GM23338 (cell line): ENCODE measurements around the gene TNFAIP3. TPM values are rescaled to one million over a fixed set of nuclear protein-coding genes. Genes with fewer than 3 reads are reported as not detected.

Experiments used
- ATAC-seq: fragments of 200-7000 bp; cut with Tn5 transposase; 3 replicates; pipeline ENCODE4 v1.9.1; 2020
- DNase-seq: peaks from one replicate; pipeline ENCODE4 v3.0.0-alpha.2; 2015; ENCODE audit warnings: low spot score
- H2AFZ ChIP-seq: fragments of 200-600 bp; sonication (generic); 2 replicates; pipeline ENCODE4 v1.8.0; 2016; ENCODE audit warnings: antibody characterized with exemption, mild to moderate bottlenecking, moderate library complexity
- H3F3A ChIP-seq: fragments of 200-600 bp; sonication (generic); replicated peaks from 2 replicates; pipeline ENCODE4 v1.8.0; 2017; ENCODE audit warnings: antibody characterized with exemption, mixed run types, low read depth
- H3K27ac ChIP-seq: fragments of 200-600 bp; sonication (generic); 2 replicates; pipeline ENCODE4 v1.6.1; 2016; ENCODE audit warnings: low read depth
- H3K27me3 ChIP-seq: fragments of 200-600 bp; sonication (generic); 2 replicates; pipeline ENCODE4 v1.8.0; 2016; ENCODE audit warnings: mild to moderate bottlenecking, mixed run types, moderate library complexity; ENCODE audit not compliant: insufficient read depth
- H3K36me3 ChIP-seq: fragments of 200-600 bp; sonication (generic); 2 replicates; pipeline ENCODE4 v1.8.0; 2016; ENCODE audit warnings: mild to moderate bottlenecking; ENCODE audit not compliant: insufficient read depth
- H3K4me1 ChIP-seq: fragments of 200-600 bp; sonication (generic); 2 replicates; pipeline ENCODE4 v1.8.0; 2016; ENCODE audit warnings: mild to moderate bottlenecking, moderate library complexity; ENCODE audit not compliant: insufficient read depth
- H3K4me2 ChIP-seq: fragments of 200-600 bp; sonication (generic); 2 replicates; pipeline ENCODE4 v1.7.1; 2017; ENCODE audit warnings: mixed run types
- H3K4me3 ChIP-seq: fragments of 200-600 bp; sonication (generic); 2 replicates; pipeline ENCODE4 v1.6.1; 2016; ENCODE audit warnings: mixed run types
- H3K79me2 ChIP-seq: fragments of 200-600 bp; sonication (generic); replicated peaks from 2 replicates; pipeline ENCODE4 v1.8.0; 2017; ENCODE audit warnings: mild to moderate bottlenecking; ENCODE audit not compliant: insufficient read depth
- H3K9me2 ChIP-seq: fragments of 200-600 bp; sonication (generic); 2 replicates; pipeline ENCODE4 v1.8.0; 2017; ENCODE audit not compliant: insufficient read depth
- H4K20me1 ChIP-seq: fragments of 200-600 bp; sonication (generic); replicated peaks from 2 replicates; pipeline ENCODE4 v1.8.0; 2017; ENCODE audit warnings: mild to moderate bottlenecking; ENCODE audit not compliant: insufficient read depth
- H3K27ac Mint-ChIP-seq: 2 replicates; pipeline ENCODE4 v1.8.0; 2020; ENCODE audit warnings: inconsistent platforms, mild to moderate bottlenecking, moderate library complexity, mixed read lengths
- H3K27me3 Mint-ChIP-seq: 3 replicates; pipeline ENCODE4 v1.8.0; 2022; ENCODE audit warnings: low read depth, mild to moderate bottlenecking, moderate library complexity, mixed read lengths, inconsistent platforms; ENCODE audit not compliant: insufficient read depth, poor library complexity
- H3K36me3 Mint-ChIP-seq: 3 replicates; pipeline ENCODE4 v1.8.0; 2021; ENCODE audit warnings: low read depth, mild to moderate bottlenecking, inconsistent platforms, moderate library complexity, mixed read lengths
- H3K4me1 Mint-ChIP-seq: 3 replicates; pipeline ENCODE4 v1.8.0; 2020; ENCODE audit warnings: mild to moderate bottlenecking, inconsistent platforms, mixed read lengths
- H3K4me3 Mint-ChIP-seq: 3 replicates; pipeline ENCODE4 v1.8.0; 2021; ENCODE audit warnings: moderate library complexity, mild to moderate bottlenecking, inconsistent platforms, mixed read lengths
- H3K9me3 Mint-ChIP-seq: 3 replicates; pipeline ENCODE4 v1.8.0; 2020; ENCODE audit warnings: moderate library complexity, mild to moderate bottlenecking, inconsistent platforms, mixed read lengths
- EZH2 ChIP-seq: fragments of 200-600 bp; sonication (generic); IDR thresholded peaks from one replicate; pipeline ENCODE4 v1.8.0; 2017; ENCODE audit warnings: antibody characterized with exemption, mild to moderate bottlenecking, low read depth; ENCODE audit not compliant: unreplicated experiment
- EZH2phosphoT487 ChIP-seq: fragments of 200-600 bp; sonication (generic); IDR thresholded peaks from one replicate; pipeline ENCODE4 v1.8.1; 2018; ENCODE audit warnings: antibody characterized with exemption; ENCODE audit not compliant: unreplicated experiment
- JUNB ChIP-seq: IDR thresholded peaks from one replicate; pipeline ENCODE4 v1.6.1; 2016; ENCODE audit warnings: antibody characterized with exemption; ENCODE audit not compliant: unreplicated experiment
- STAT1 ChIP-seq: IDR thresholded peaks from one replicate; pipeline ENCODE4 v1.6.1; 2016; ENCODE audit warnings: antibody characterized with exemption; ENCODE audit not compliant: unreplicated experiment
- ZNF114 ChIP-seq: fragments of 250-450 bp; sonication (Bioruptor Pico); IDR thresholded peaks from 2 replicates; pipeline ENCODE4 v1.5.0; 2020; ENCODE audit warnings: mild to moderate bottlenecking, moderate library complexity
- ZNF331 ChIP-seq: fragments of 250-450 bp; sonication (Bioruptor Pico); IDR thresholded peaks from 2 replicates; pipeline ENCODE4 v1.5.0; 2020; ENCODE audit warnings: low read depth, mild to moderate bottlenecking, moderate library complexity
- polyA plus RNA-seq: library from polyadenylated mRNA; unstranded; fragments of >200 nt; fragmentation: Nextera tagmentation; extraction: Ambion mirVana; gene quantifications from 2 replicates; pipeline ENCODE4 v1.2.1, GENCODE V29; 2016
- total RNA-seq: library from RNA; depleted of rRNA; stranded (reverse); fragments of >200 nt; shearing (Covaris generic); gene quantifications from 2 replicates; pipeline ENCODE4 v1.2.3, GENCODE V29; 2014
- TF ChIP-seq, protein P1 (sequence below): fragments of 250-450 bp; sonication (Bioruptor Pico); IDR thresholded peaks from 2 replicates; pipeline ENCODE4 v1.5.0; 2020; ENCODE audit warnings: mild to moderate bottlenecking, moderate library complexity
- TF ChIP-seq, protein P2 (sequence below): IDR thresholded peaks from 2 replicates; pipeline ENCODE4 v1.6.1; 2016; ENCODE audit warnings: antibody characterized with exemption

Gene TNFAIP3
- total and polyA plus RNA-seq, 2 experiments from 2014 or later = 2.1 to 2.3 TPM

DNA sequence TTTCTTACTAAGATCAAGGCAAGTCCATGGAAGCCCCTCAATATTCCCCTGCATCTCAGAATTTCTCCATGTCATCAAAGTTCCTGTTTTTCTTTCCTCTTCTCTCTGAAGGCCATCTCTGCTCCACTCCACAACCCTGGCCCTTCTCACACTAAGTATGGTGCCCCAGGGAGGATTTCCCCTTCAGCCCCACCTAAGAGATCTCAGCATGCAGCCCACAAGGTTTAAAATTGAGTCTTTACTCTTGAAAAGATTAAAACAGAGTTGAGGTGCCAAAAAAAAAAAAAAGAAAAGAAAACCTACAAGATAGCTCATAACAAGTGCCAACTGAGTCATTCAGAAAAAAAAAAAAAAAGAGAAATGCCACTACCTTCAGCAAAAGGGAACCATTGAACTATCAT lies 36.5 kb upstream of the TNFAIP3 start:
- H2AFZ ChIP-seq = no peak overlapping the region
- H3K27me3 ChIP-seq = no peaks in the 10 kb centered on the region
- TF ChIP-seq EZH2 (no peak), EZH2phosphoT487 (no peak), STAT1 (no peak), ZNF114 (CRISPR knock-in tag) (no peak), ZNF331 (CRISPR knock-in tag) (no peak), JUNB (no peak)
- TF ChIP-seq, protein P1, sequence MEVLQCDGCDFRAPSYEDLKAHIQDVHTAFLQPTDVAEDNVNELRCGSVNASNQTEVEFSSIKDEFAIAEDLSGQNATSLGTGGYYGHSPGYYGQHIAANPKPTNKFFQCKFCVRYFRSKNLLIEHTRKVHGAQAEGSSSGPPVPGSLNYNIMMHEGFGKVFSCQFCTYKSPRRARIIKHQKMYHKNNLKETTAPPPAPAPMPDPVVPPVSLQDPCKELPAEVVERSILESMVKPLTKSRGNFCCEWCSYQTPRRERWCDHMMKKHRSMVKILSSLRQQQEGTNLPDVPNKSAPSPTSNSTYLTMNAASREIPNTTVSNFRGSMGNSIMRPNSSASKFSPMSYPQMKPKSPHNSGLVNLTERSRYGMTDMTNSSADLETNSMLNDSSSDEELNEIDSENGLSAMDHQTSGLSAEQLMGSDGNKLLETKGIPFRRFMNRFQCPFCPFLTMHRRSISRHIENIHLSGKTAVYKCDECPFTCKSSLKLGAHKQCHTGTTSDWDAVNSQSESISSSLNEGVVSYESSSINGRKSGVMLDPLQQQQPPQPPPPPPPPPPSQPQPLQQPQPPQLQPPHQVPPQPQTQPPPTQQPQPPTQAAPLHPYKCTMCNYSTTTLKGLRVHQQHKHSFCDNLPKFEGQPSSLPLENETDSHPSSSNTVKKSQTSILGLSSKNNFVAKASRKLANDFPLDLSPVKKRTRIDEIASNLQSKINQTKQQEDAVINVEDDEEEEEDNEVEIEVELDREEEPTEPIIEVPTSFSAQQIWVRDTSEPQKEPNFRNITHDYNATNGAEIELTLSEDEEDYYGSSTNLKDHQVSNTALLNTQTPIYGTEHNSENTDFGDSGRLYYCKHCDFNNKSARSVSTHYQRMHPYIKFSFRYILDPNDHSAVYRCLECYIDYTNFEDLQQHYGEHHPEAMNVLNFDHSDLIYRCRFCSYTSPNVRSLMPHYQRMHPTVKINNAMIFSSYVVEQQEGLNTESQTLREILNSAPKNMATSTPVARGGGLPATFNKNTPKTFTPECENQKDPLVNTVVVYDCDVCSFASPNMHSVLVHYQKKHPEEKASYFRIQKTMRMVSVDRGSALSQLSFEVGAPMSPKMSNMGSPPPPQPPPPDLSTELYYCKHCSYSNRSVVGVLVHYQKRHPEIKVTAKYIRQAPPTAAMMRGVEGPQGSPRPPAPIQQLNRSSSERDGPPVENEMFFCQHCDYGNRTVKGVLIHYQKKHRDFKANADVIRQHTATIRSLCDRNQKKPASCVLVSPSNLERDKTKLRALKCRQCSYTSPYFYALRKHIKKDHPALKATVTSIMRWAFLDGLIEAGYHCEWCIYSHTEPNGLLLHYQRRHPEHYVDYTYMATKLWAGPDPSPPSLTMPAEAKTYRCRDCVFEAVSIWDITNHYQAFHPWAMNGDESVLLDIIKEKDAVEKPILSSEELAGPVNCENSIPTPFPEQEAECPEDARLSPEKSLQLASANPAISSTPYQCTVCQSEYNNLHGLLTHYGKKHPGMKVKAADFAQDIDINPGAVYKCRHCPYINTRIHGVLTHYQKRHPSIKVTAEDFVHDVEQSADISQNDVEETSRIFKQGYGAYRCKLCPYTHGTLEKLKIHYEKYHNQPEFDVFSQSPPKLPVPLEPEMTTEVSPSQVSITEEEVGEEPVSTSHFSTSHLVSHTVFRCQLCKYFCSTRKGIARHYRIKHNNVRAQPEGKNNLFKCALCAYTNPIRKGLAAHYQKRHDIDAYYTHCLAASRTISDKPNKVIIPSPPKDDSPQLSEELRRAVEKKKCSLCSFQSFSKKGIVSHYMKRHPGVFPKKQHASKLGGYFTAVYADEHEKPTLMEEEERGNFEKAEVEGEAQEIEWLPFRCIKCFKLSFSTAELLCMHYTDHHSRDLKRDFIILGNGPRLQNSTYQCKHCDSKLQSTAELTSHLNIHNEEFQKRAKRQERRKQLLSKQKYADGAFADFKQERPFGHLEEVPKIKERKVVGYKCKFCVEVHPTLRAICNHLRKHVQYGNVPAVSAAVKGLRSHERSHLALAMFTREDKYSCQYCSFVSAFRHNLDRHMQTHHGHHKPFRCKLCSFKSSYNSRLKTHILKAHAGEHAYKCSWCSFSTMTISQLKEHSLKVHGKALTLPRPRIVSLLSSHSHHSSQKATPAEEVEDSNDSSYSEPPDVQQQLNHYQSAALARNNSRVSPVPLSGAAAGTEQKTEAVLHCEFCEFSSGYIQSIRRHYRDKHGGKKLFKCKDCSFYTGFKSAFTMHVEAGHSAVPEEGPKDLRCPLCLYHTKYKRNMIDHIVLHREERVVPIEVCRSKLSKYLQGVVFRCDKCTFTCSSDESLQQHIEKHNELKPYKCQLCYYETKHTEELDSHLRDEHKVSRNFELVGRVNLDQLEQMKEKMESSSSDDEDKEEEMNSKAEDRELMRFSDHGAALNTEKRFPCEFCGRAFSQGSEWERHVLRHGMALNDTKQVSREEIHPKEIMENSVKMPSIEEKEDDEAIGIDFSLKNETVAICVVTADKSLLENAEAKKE = no peak
- TF ChIP-seq, protein P2, sequence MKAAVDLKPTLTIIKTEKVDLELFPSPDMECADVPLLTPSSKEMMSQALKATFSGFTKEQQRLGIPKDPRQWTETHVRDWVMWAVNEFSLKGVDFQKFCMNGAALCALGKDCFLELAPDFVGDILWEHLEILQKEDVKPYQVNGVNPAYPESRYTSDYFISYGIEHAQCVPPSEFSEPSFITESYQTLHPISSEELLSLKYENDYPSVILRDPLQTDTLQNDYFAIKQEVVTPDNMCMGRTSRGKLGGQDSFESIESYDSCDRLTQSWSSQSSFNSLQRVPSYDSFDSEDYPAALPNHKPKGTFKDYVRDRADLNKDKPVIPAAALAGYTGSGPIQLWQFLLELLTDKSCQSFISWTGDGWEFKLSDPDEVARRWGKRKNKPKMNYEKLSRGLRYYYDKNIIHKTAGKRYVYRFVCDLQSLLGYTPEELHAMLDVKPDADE = no peak
- H3K27ac ChIP-seq = no peak overlapping the region
- H3K27me3 Mint-ChIP-seq = no peaks in the 10 kb centered on the region
- no peak overlapping the region for H3K4me3 ChIP-seq
- H3K4me1 Mint-ChIP-seq = no peaks in the 10 kb centered on the region; the same call in 2 of the 3 replicates
- no peaks in the 10 kb centered on the region for H3F3A ChIP-seq
- H3K4me3 Mint-ChIP-seq = no peak overlapping the region
- H3K4me2 ChIP-seq = no peak overlapping the region
- no peaks in the 10 kb centered on the region for H3K36me3 ChIP-seq
- ATAC-seq (no peak), DNase-seq (no peak)
- no peak overlapping the region for H3K27ac Mint-ChIP-seq
- no peaks in the 10 kb centered on the region for H3K36me3 Mint-ChIP-seq
- no peaks in the 10 kb centered on the region for H3K79me2 ChIP-seq
- no peaks in the 10 kb centered on the region for H4K20me1 ChIP-seq
- no peaks in the 10 kb centered on the region; the same call in 1 of the 2 replicates for H3K9me2 ChIP-seq
- H3K9me3 Mint-ChIP-seq = no peaks in the 10 kb centered on the region; the same call in 1 of the 3 replicates
- no peaks in the 10 kb centered on the region for H3K4me1 ChIP-seq
